ENCODE measurements around the gene TUBG2.

The TUBG2 gene

GRCh38 chr17:42698736-42699414, 39.8 kb downstream of the TUBG2 start:
- H3K4me3 Mint-ChIP-seq = no peak overlapping the region
- no peak for ATAC-seq
- H3K4me1 Mint-ChIP-seq = peaks cover under 1% of the 10 kb centered on the region
- DNase-seq = no peak
- H3K9me3 Mint-ChIP-seq = no peaks in the 10 kb centered on the region
- H3K27me3 Mint-ChIP-seq = no peaks in the 10 kb centered on the region
- peak overlapping the region in 1 of 2 donors; percentile 37 for H3K27ac Mint-ChIP-seq

GRCh38 chr17:42699415-42699740, 40.3 kb downstream of the TUBG2 start:
- no peak for ATAC-seq
- Mint-ChIP-seq H3K27ac (peak overlapping the region in 1 of 2 donors; percentile 35), H3K27me3 (no peaks in the 10 kb centered on the region), H3K4me1 (peaks cover 6% of the 10 kb centered on the region), H3K9me3 (no peaks in the 10 kb centered on the region), H3K4me3 (no peak overlapping the region)
- no peak for DNase-seq

- H3K27me3 Mint-ChIP-seq = no peaks in the 10 kb centered on the region
- no peaks in the 10 kb centered on the region for H3K9me3 Mint-ChIP-seq
- H3K27ac Mint-ChIP-seq = peak overlapping the region in 1 of 2 donors; percentile 81
- no peak overlapping the region for H3K4me3 Mint-ChIP-seq
- peaks cover 19% of the 10 kb centered on the region for H3K4me1 Mint-ChIP-seq
- DNase-seq (no peak), ATAC-seq (no peak)
Measured at GRCh38 chr17:42700586-42701289, 41.7 kb downstream of the TUBG2 start.

- Mint-ChIP-seq H3K4me1 (peaks cover 33% of the 10 kb centered on the region), H3K4me3 (no peak overlapping the region), H3K9me3 (no peaks in the 10 kb centered on the region), H3K27ac (no peak overlapping the region), H3K27me3 (no peaks in the 10 kb centered on the region)
- ATAC-seq (no peak), DNase-seq (no peak)
Measured at GRCh38 chr17:42702446-42702845, 43.4 kb downstream of the TUBG2 start.

GRCh38 chr17:42704490-42704836, 45.4 kb downstream of the TUBG2 start:
- Mint-ChIP-seq H3K4me3 (peak overlapping the region in 1 of 2 donors; percentile 13), H3K27me3 (no peaks in the 10 kb centered on the region), H3K9me3 (no peaks in the 10 kb centered on the region), H3K27ac (peak overlapping the region in 1 of 2 donors; percentile 13), H3K4me1 (peaks cover 41% of the 10 kb centered on the region)
- no peak for DNase-seq
- ATAC-seq = peak; percentile 31

GRCh38 chr17:42704837-42705494, 45.9 kb downstream of the TUBG2 start:
- Mint-ChIP-seq H3K4me1 (peaks cover 41% of the 10 kb centered on the region), H3K4me3 (peak overlapping the region; percentile 13 to 26), H3K9me3 (no peaks in the 10 kb centered on the region), H3K27ac (peak overlapping the region in 1 of 2 donors; percentile 29), H3K27me3 (no peaks in the 10 kb centered on the region)
- DNase-seq (peak; percentile 65 to 86), ATAC-seq (peak; percentile 98)

GRCh38 chr17:42706732-42707131, 47.6 kb downstream of the TUBG2 start:
- DNase-seq (peak; percentile 45 to 76), ATAC-seq (peak; percentile 61)
- no peak overlapping the region for H3K27ac Mint-ChIP-seq
- H3K9me3 Mint-ChIP-seq = no peaks in the 10 kb centered on the region
- no peaks in the 10 kb centered on the region for H3K27me3 Mint-ChIP-seq
- no peak overlapping the region for H3K4me3 Mint-ChIP-seq
- peaks cover 41% of the 10 kb centered on the region for H3K4me1 Mint-ChIP-seq

- Mint-ChIP-seq H3K27ac (no peak overlapping the region), H3K4me1 (peaks cover 41% of the 10 kb centered on the region), H3K27me3 (no peaks in the 10 kb centered on the region), H3K9me3 (no peaks in the 10 kb centered on the region), H3K4me3 (no peak overlapping the region)
- ATAC-seq = no peak
- DNase-seq = no peak
Measured at GRCh38 chr17:42708588-42708987, 49.5 kb downstream of the TUBG2 start.

- no peak for ATAC-seq
- no peak overlapping the region for H3K27ac Mint-ChIP-seq
- no peaks in the 10 kb centered on the region for H3K27me3 Mint-ChIP-seq
- H3K4me1 Mint-ChIP-seq = peaks cover 33% of the 10 kb centered on the region
- H3K4me3 Mint-ChIP-seq = no peak overlapping the region
- DNase-seq = no peak
- H3K9me3 Mint-ChIP-seq = no peaks in the 10 kb centered on the region
Measured at GRCh38 chr17:42709561-42709960, 50.5 kb downstream of the TUBG2 start.

Measured in stimulated activated naive CD8-positive, alpha-beta T cell treated with anti-CD3 and anti-CD28 coated beads, Interleukin-15, amount 100 ng/mL, for 72 hours (primary cell).